GM06990 (cell line): ENCODE results near the gene PKD2.

Source experiments
- DNase-seq: peaks from one replicate; pipeline ENCODE4 v3.0.0-alpha.2; 2011; ENCODE audit not compliant: insufficient read length; ENCODE audit errors: extremely low read depth
- H3K27me3 ChIP-seq: replicated peaks from 2 replicates; pipeline ENCODE4 v1.6.0; 2011; ENCODE audit warnings: low read length; ENCODE audit not compliant: control insufficient read depth, insufficient read depth
- H3K36me3 ChIP-seq: 2 replicates; pipeline ENCODE4 v1.5.1; 2011; ENCODE audit warnings: low read length; ENCODE audit not compliant: control insufficient read depth, insufficient read depth
- H3K4me3 ChIP-seq: replicated peaks from 2 replicates; pipeline ENCODE4 v1.5.1; 2011; ENCODE audit warnings: low read depth, mild to moderate bottlenecking, control low read depth, low read length
- TF ChIP-seq, protein P1 (sequence below): IDR thresholded peaks from 2 replicates; pipeline ENCODE4 v1.5.1; 2011; ENCODE audit warnings: low read length, control low read depth, mild to moderate bottlenecking, inconsistent platforms; ENCODE audit not compliant: insufficient read depth, poor library complexity, severe bottlenecking

Gene PKD2

DNA sequence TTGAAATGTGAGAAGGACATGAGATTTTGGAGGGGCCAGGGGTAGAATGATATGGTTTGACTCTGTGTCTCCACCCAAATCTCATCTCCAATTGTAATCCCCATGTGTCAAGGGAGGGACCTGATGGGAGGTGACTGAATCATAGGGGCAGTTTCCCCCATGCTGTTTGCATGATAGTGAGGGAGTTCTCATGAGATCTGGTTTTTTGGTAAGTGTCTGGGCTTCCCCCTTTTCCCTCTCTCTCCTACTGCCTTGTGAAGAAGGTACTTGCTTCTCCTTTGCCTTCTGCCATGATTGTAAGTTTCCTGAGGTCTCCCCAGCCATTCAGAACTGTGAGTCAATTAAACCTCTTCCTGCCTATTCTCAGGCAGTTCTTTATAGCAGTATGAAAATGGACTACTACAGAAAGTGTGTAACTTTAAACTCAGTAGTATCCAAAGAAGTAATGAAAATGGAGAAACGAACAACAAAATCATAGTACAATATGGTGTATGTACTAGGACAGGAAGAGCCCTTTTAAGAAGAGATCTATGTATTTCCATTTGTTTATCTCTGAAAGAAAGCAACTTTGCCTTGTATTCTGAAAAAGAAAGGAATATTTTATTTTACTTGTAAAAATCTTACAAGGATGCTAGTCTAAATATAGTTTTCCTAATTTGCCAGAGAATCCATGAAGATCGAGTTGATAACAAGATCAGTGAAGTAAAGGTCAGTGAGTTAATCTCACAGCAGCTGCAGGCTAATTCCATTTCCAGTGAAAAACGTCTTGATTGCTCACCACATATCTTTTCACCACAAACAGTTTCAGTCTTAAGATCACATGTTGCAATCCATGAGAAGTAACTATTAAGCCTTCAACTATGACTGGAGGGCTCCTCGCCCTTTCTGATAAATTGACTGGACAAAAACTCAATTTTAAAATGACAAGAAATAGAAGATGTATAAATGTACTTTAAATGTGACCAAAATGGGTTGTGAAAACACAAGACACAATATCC, 20.5 kb downstream of the PKD2 start:
- Histone ChIP-seq H3K4me3 (no peak overlapping the region), H3K36me3 (no peaks in the 10 kb centered on the region), H3K27me3 (no peaks in the 10 kb centered on the region)
- TF ChIP-seq, protein P1, sequence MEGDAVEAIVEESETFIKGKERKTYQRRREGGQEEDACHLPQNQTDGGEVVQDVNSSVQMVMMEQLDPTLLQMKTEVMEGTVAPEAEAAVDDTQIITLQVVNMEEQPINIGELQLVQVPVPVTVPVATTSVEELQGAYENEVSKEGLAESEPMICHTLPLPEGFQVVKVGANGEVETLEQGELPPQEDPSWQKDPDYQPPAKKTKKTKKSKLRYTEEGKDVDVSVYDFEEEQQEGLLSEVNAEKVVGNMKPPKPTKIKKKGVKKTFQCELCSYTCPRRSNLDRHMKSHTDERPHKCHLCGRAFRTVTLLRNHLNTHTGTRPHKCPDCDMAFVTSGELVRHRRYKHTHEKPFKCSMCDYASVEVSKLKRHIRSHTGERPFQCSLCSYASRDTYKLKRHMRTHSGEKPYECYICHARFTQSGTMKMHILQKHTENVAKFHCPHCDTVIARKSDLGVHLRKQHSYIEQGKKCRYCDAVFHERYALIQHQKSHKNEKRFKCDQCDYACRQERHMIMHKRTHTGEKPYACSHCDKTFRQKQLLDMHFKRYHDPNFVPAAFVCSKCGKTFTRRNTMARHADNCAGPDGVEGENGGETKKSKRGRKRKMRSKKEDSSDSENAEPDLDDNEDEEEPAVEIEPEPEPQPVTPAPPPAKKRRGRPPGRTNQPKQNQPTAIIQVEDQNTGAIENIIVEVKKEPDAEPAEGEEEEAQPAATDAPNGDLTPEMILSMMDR: no peak
- DNase-seq: no peak

DNA sequence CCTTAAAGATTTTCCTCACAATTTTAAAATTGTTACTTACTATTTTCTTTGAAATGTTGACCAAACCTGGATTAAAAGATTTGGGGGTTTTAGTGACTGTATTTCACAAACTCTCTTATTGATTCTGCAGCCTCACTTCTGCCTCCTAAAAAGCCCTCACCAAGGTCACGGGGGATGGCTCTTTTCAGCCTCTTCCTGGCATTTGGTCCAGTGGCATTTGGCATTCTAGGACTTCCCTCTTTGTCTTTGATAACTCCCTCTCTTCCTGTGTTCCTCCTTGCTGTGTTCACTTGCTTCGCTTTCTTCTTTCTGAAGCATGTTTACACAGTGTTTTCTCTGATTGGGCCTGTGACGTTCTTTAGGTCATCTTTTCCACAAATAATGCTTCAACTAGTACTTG, 21.5 kb downstream of the PKD2 start:
- no peaks in the 10 kb centered on the region for H3K36me3 ChIP-seq
- DNase-seq: no peak
- no peak overlapping the region for H3K4me3 ChIP-seq
- H3K27me3 ChIP-seq: no peaks in the 10 kb centered on the region
- TF ChIP-seq, protein P1: no peak

DNA sequence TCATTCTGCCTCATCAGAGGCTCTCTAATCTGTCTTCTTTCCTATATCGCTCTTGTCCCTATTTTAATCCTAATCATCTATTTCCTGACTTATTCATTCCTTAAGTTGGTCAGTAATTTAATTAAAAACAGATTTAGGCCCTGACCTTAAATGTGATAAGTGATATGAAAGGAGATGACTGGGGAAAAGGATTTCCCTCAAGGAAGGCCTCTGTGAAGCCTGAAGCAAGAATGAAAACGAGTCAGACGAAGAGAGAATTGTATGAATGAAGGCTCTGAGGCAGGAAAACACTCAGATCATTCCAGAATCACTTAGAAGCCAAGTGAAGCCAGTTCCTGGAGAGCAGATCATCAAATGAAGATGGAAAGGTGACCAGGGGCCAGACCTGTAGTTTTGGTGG, 22.1 kb downstream of the PKD2 start:
- no peaks in the 10 kb centered on the region for H3K27me3 ChIP-seq
- H3K4me3 ChIP-seq: no peak overlapping the region
- TF ChIP-seq, protein P1: no peak
- no peaks in the 10 kb centered on the region for H3K36me3 ChIP-seq
- no peak for DNase-seq

DNA sequence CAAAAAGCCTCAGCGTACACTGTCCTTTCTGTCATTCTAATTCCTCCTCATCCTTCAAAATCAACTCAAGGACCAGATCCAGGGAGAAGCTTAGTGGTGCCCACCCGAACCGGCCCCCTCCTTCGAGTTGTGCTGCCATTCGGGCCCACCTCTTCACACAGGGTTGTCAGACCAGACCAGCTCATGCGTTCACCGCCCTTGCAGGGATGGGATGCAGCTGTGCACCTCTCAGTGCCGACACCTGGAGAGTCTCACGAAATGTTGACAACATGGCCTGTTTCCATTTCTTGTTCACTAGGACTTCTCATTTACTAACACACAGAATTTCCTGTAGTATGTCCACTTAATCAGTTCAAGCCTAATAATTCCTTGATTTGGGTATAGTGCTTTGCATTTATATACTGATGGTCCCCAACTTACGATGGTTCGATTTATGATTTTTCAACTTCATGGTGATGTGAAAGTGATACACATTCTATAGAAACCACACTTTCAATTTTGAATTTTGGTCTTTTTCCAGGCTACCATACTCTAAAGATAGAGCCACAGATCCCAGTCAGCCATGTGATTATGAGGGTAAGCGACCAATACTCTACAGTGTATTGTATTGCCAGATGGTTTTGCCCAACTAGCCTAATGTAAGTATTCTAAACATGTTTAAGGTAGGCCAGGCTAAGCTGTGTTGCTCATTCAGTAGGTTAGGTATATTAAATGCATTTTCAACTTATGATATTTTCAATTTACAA, 23.3 kb downstream of the PKD2 start:
- Histone ChIP-seq H3K27me3 (no peaks in the 10 kb centered on the region), H3K36me3 (peaks cover 2% of the 10 kb centered on the region), H3K4me3 (no peak overlapping the region)
- DNase-seq: no peak
- TF ChIP-seq, protein P1: no peak

DNA sequence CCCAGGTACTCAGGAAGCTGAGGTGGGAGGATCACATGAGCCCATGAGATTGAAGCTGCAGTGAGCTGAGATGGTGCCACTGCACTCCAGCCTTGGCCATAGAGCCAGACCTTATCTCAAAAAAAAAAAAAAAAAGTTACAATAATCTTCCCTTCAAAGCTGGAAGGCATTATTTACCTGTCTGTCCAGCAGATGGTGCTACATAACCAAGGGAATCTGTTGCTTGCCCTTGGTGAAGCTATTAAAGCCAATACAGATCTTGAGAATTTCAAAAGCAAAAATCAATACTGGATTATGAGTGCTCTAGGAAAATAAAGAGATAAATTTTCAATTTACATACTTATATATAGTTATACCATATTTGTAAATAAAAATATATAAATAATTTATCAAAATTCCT, 25.9 kb downstream of the PKD2 start:
- peak; percentile 17 for DNase-seq
- peaks cover 6% of the 10 kb centered on the region for H3K36me3 ChIP-seq
- H3K27me3 ChIP-seq: no peaks in the 10 kb centered on the region
- no peak overlapping the region for H3K4me3 ChIP-seq
- TF ChIP-seq, protein P1: peak; percentile 63
